SK-N-SH treated with all-trans-retinoic acid at 6 μM for 48 hours (cell line): Measurements from ENCODE around the gene KIRREL3.

ENCODE experiments used
- ATAC-seq: fragments of 200-7000 bp; cut with Tn5 transposase; 3 replicates; pipeline ENCODE4 v1.9.1; 2020; ENCODE audit warnings: mild to moderate bottlenecking, moderate library complexity
- ARNTL ChIP-seq: fragments of 450-650 bp; formaldehyde crosslinking; IDR thresholded peaks from 2 replicates; pipeline ENCODE4 v1.5.0; 2020; ENCODE audit warnings: low read depth, mild to moderate bottlenecking, moderate library complexity, borderline replicate concordance
- BACH2 ChIP-seq: fragments of 250-450 bp; sonication (Bioruptor Pico); IDR thresholded peaks from 2 replicates; pipeline ENCODE4 v1.9.0; 2021; ENCODE audit warnings: mild to moderate bottlenecking, borderline replicate concordance
- CSDC2 ChIP-seq: fragments of 250-450 bp; sonication (Bioruptor Pico); IDR thresholded peaks from 2 replicates; pipeline ENCODE4 v1.5.0; 2020; ENCODE audit warnings: mild to moderate bottlenecking, moderate library complexity
- ESRRG ChIP-seq: fragments of 250-450 bp; sonication (Bioruptor Pico); IDR thresholded peaks from 2 replicates; pipeline ENCODE4 v1.6.1; 2021; ENCODE audit warnings: mild to moderate bottlenecking
- GLIS3 ChIP-seq: fragments of 250-450 bp; sonication (Bioruptor Pico); IDR thresholded peaks from 2 replicates; pipeline ENCODE4 v1.5.0; 2020; ENCODE audit warnings: mild to moderate bottlenecking, moderate library complexity
- ISL1 ChIP-seq: fragments of 250-450 bp; sonication (Bioruptor Pico); IDR thresholded peaks from 2 replicates; pipeline ENCODE4 v2.1.2; 2022; ENCODE audit warnings: mild to moderate bottlenecking, moderate library complexity
- OSR1 ChIP-seq: fragments of 250-450 bp; sonication (Bioruptor Pico); IDR thresholded peaks from 2 replicates; pipeline ENCODE4 v1.8.0; 2022; ENCODE audit warnings: moderate library complexity, mild to moderate bottlenecking, inconsistent platforms
- POU6F1 ChIP-seq: fragments of 250-450 bp; sonication (Bioruptor Pico); IDR thresholded peaks from 2 replicates; pipeline ENCODE4 v1.8.0; 2021; ENCODE audit warnings: low read depth, mild to moderate bottlenecking, moderate library complexity, borderline replicate concordance
- PPARA ChIP-seq: fragments of 250-450 bp; sonication (Bioruptor Pico); IDR thresholded peaks from 2 replicates; pipeline ENCODE4 v1.5.0; 2020; ENCODE audit warnings: mild to moderate bottlenecking, borderline replicate concordance
- RARB ChIP-seq: fragments of 250-450 bp; sonication (Bioruptor Pico); IDR thresholded peaks from 2 replicates; pipeline ENCODE4 v1.8.0; 2021; ENCODE audit warnings: mild to moderate bottlenecking, moderate library complexity
- SNAI2 ChIP-seq: fragments of 250-450 bp; sonication (Bioruptor Pico); IDR thresholded peaks from 2 replicates; pipeline ENCODE4 v1.5.0; 2020; ENCODE audit warnings: mild to moderate bottlenecking, moderate library complexity
- TCF4 ChIP-seq: fragments of 250-450 bp; sonication (Bioruptor Pico); IDR thresholded peaks from 2 replicates; pipeline ENCODE4 v1.8.0; 2021; ENCODE audit warnings: mild to moderate bottlenecking, moderate library complexity, borderline replicate concordance
- TOX ChIP-seq: fragments of 250-450 bp; sonication (Bioruptor Pico); IDR thresholded peaks from 2 replicates; pipeline ENCODE4 v1.8.0; 2021; ENCODE audit warnings: mild to moderate bottlenecking, moderate library complexity, borderline replicate concordance
- ZC3H10 ChIP-seq: fragments of 250-450 bp; sonication (Bioruptor Pico); IDR thresholded peaks from 2 replicates; pipeline ENCODE4 v1.5.1; 2021; ENCODE audit warnings: mild to moderate bottlenecking, moderate library complexity
- ZFP3 ChIP-seq: fragments of 250-450 bp; sonication (Bioruptor Pico); IDR thresholded peaks from 2 replicates; pipeline ENCODE4 v1.5.0; 2020; ENCODE audit warnings: mild to moderate bottlenecking, moderate library complexity
- ZNF565 ChIP-seq: fragments of 450-650 bp; formaldehyde crosslinking; conservative IDR thresholded peaks from 2 replicates; pipeline ENCODE4 v1.5.0; 2020; ENCODE audit warnings: low read depth, mild to moderate bottlenecking, moderate library complexity
- ZNF70 ChIP-seq: fragments of 450-650 bp; formaldehyde crosslinking; IDR thresholded peaks from 2 replicates; pipeline ENCODE4 v1.5.0; 2020; ENCODE audit warnings: mild to moderate bottlenecking, moderate library complexity
- ZNF8 ChIP-seq: fragments of 450-650 bp; formaldehyde crosslinking; IDR thresholded peaks from 2 replicates; pipeline ENCODE4 v1.5.0; 2020; ENCODE audit warnings: mild to moderate bottlenecking, moderate library complexity
- TF ChIP-seq, protein P1 (sequence below): fragments of 250-450 bp; sonication (Bioruptor Pico); IDR thresholded peaks from 2 replicates; pipeline ENCODE4 v1.5.0; 2020; ENCODE audit warnings: mild to moderate bottlenecking, moderate library complexity
- TF ChIP-seq, protein P2 (sequence below): fragments of 250-450 bp; sonication (Bioruptor Pico); IDR thresholded peaks from 2 replicates; pipeline ENCODE4 v1.8.0; 2020; ENCODE audit warnings: mild to moderate bottlenecking, moderate library complexity, borderline replicate concordance
- TF ChIP-seq, protein P3 (sequence below): fragments of 250-450 bp; sonication (Bioruptor Pico); IDR thresholded peaks from 2 replicates; pipeline ENCODE4 v1.5.1; 2021; ENCODE audit warnings: mild to moderate bottlenecking, moderate library complexity

KIRREL3 gene

DNA sequence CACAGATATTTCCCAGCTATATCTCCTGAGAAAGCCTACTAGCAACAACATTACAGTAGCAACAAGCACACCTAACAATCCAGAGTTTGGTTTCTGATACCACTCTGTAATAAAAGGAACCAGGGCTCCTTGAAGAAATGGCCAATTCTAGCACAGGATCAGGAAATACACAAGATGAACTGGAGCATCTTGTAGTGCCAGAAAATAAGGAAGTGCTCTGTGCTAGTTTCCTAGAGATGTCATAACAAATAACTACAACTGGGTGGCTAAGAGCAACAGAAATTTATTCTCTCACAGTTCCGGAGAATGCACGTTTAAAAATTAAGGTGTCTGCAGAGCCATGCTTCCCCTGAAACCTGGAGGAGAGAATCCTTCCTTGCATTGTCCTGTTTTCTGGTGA lies 217.8 kb downstream of the KIRREL3 start:
- no peak for TF ChIP-seq ZNF565 (CRISPR knock-in tag)
- no peak for TF ChIP-seq ZC3H10
- TF ChIP-seq, protein P1, sequence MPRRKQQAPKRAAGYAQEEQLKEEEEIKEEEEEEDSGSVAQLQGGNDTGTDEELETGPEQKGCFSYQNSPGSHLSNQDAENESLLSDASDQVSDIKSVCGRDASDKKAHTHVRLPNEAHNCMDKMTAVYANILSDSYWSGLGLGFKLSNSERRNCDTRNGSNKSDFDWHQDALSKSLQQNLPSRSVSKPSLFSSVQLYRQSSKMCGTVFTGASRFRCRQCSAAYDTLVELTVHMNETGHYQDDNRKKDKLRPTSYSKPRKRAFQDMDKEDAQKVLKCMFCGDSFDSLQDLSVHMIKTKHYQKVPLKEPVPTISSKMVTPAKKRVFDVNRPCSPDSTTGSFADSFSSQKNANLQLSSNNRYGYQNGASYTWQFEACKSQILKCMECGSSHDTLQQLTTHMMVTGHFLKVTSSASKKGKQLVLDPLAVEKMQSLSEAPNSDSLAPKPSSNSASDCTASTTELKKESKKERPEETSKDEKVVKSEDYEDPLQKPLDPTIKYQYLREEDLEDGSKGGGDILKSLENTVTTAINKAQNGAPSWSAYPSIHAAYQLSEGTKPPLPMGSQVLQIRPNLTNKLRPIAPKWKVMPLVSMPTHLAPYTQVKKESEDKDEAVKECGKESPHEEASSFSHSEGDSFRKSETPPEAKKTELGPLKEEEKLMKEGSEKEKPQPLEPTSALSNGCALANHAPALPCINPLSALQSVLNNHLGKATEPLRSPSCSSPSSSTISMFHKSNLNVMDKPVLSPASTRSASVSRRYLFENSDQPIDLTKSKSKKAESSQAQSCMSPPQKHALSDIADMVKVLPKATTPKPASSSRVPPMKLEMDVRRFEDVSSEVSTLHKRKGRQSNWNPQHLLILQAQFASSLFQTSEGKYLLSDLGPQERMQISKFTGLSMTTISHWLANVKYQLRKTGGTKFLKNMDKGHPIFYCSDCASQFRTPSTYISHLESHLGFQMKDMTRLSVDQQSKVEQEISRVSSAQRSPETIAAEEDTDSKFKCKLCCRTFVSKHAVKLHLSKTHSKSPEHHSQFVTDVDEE, result no peak
- TF ChIP-seq, protein P2, sequence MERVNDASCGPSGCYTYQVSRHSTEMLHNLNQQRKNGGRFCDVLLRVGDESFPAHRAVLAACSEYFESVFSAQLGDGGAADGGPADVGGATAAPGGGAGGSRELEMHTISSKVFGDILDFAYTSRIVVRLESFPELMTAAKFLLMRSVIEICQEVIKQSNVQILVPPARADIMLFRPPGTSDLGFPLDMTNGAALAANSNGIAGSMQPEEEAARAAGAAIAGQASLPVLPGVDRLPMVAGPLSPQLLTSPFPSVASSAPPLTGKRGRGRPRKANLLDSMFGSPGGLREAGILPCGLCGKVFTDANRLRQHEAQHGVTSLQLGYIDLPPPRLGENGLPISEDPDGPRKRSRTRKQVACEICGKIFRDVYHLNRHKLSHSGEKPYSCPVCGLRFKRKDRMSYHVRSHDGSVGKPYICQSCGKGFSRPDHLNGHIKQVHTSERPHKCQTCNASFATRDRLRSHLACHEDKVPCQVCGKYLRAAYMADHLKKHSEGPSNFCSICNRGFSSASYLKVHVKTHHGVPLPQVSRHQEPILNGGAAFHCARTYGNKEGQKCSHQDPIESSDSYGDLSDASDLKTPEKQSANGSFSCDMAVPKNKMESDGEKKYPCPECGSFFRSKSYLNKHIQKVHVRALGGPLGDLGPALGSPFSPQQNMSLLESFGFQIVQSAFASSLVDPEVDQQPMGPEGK, result no peak
- no peak for TF ChIP-seq ZNF8 (CRISPR knock-in tag)
- no peak for TF ChIP-seq ISL1 (CRISPR knock-in tag)
- TF ChIP-seq RARB (CRISPR knock-in tag), result no peak
- no peak for TF ChIP-seq TCF4
- TF ChIP-seq TOX, result no peak
- no peak for TF ChIP-seq POU6F1 (CRISPR knock-in tag)
- no peak for TF ChIP-seq ZFP3 (CRISPR knock-in tag)
- no peak for TF ChIP-seq ARNTL (CRISPR knock-in tag)
- TF ChIP-seq, protein P3, sequence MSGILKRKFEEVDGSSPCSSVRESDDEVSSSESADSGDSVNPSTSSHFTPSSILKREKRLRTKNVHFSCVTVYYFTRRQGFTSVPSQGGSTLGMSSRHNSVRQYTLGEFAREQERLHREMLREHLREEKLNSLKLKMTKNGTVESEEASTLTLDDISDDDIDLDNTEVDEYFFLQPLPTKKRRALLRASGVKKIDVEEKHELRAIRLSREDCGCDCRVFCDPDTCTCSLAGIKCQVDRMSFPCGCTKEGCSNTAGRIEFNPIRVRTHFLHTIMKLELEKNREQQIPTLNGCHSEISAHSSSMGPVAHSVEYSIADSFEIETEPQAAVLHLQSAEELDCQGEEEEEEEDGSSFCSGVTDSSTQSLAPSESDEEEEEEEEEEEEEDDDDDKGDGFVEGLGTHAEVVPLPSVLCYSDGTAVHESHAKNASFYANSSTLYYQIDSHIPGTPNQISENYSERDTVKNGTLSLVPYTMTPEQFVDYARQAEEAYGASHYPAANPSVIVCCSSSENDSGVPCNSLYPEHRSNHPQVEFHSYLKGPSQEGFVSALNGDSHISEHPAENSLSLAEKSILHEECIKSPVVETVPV (CRISPR knock-in tag), result no peak
- TF ChIP-seq CSDC2 (CRISPR knock-in tag), result no peak
- no peak for TF ChIP-seq ESRRG
- TF ChIP-seq SNAI2 (CRISPR knock-in tag), result no peak
- no peak for TF ChIP-seq GLIS3
- ATAC-seq, result no peak

GRCh38 chr11:126781942-126782341 lies 218.6 kb downstream of the KIRREL3 start:
- TF ChIP-seq ZNF70 (CRISPR knock-in tag), result no peak
- TF ChIP-seq PPARA (CRISPR knock-in tag), result no peak
- TF ChIP-seq SNAI2 (CRISPR knock-in tag), result no peak
- no peak for TF ChIP-seq RARB (CRISPR knock-in tag)
- TF ChIP-seq ARNTL (CRISPR knock-in tag), result no peak
- TF ChIP-seq ZNF8 (CRISPR knock-in tag), result no peak
- TF ChIP-seq ZNF565 (CRISPR knock-in tag), result no peak
- no peak for TF ChIP-seq ZC3H10
- TF ChIP-seq TCF4, result no peak
- TF ChIP-seq CSDC2 (CRISPR knock-in tag), result no peak
- TF ChIP-seq, protein P1, result no peak
- TF ChIP-seq, protein P2, result no peak
- TF ChIP-seq ESRRG, result no peak
- no peak for TF ChIP-seq BACH2 (CRISPR knock-in tag)
- TF ChIP-seq GLIS3, result no peak
- TF ChIP-seq POU6F1 (CRISPR knock-in tag), result no peak
- TF ChIP-seq ISL1 (CRISPR knock-in tag), result no peak
- no peak for TF ChIP-seq OSR1 (CRISPR knock-in tag)
- no peak for TF ChIP-seq TOX
- ATAC-seq, result no peak
